H1 (cell line): ENCODE measurements around the gene ITPR3.

Experiments
- CBX8 ChIP-seq: fragments of 300-800, 300-1000 bp; sonication (generic); IDR thresholded peaks from 2 replicates; pipeline ENCODE4 v1.7.1; 2016; ENCODE audit warnings: low read depth, low read length, borderline replicate concordance
- CEBPB ChIP-seq: IDR thresholded peaks from 2 replicates; pipeline ENCODE4 v1.6.1; 2012; ENCODE audit warnings: low read depth, low read length
- CHD2 ChIP-seq: IDR thresholded peaks from 2 replicates; pipeline ENCODE4 v1.6.1; 2012; ENCODE audit warnings: low read length, improper control_type of control experiment
- CREB1 ChIP-seq: IDR thresholded peaks from 2 replicates; pipeline ENCODE4 v1.6.1; 2012; ENCODE audit warnings: inconsistent platforms
- CTCF ChIP-seq, 3 experiments: IDR thresholded peaks; 1 replicate in 2 of 3; 2 replicates in 1 of 3; pipeline versions ENCODE4 v1.5.1 to v1.6.1; 2011; ENCODE audit warnings: low read length in 3 of 3, mild to moderate bottlenecking in 3 of 3, inconsistent platforms in 2 of 3, low read depth in 1 of 3, moderate library complexity in 1 of 3; ENCODE audit not compliant: insufficient read depth in 1 of 3; ENCODE audit errors: control extremely low read depth in 1 of 3
- POLR2A ChIP-seq, 2 experiments: IDR thresholded peaks; 1 replicate in 1 of 2; 2 replicates in 1 of 2; pipeline ENCODE4 v1.6.1; 2011; ENCODE audit warnings: low read depth in 2 of 2, low read length in 2 of 2, mild to moderate bottlenecking in 2 of 2; ENCODE audit errors: control extremely low read depth in 1 of 2
- POLR2AphosphoS5 ChIP-seq: IDR thresholded peaks from 2 replicates; pipeline ENCODE4 v1.6.1; 2011; ENCODE audit warnings: low read depth, low read length
- RAD21 ChIP-seq, 2 experiments: IDR thresholded peaks in 1 of 2; conservative IDR thresholded peaks in 1 of 2; 2 replicates each; pipeline ENCODE4 v1.6.1; 2011; ENCODE audit warnings: low read depth in 2 of 2, low read length in 2 of 2, improper control_type of control experiment in 1 of 2, inconsistent platforms in 1 of 2, mild to moderate bottlenecking in 1 of 2, moderate library complexity in 1 of 2
- RBBP5 ChIP-seq: IDR thresholded peaks from 2 replicates; pipeline ENCODE4 v1.7.1; 2012; ENCODE audit warnings: low read depth, mild to moderate bottlenecking, inconsistent platforms, low read length, moderate library complexity, borderline replicate concordance
- SUZ12 ChIP-seq: fragments of 200-600 bp; sonication (generic); IDR thresholded peaks from 2 replicates; pipeline ENCODE4 v1.6.1; 2012; ENCODE audit warnings: mild to moderate bottlenecking, inconsistent platforms, low read length, moderate library complexity, mixed read lengths
- TAF1 ChIP-seq: IDR thresholded peaks from 2 replicates; pipeline ENCODE4 v1.6.1; 2011; ENCODE audit warnings: mild to moderate bottlenecking, low read depth, low read length
- ZNF274 ChIP-seq: IDR thresholded peaks from 2 replicates; pipeline ENCODE4 v1.7.0; 2012; ENCODE audit warnings: low read length, borderline replicate concordance; ENCODE audit errors: extremely low read depth
- TF ChIP-seq, protein P1 (sequence below): IDR thresholded peaks from 2 replicates; pipeline ENCODE4 v1.6.1; 2012; ENCODE audit warnings: inconsistent platforms

DNA sequence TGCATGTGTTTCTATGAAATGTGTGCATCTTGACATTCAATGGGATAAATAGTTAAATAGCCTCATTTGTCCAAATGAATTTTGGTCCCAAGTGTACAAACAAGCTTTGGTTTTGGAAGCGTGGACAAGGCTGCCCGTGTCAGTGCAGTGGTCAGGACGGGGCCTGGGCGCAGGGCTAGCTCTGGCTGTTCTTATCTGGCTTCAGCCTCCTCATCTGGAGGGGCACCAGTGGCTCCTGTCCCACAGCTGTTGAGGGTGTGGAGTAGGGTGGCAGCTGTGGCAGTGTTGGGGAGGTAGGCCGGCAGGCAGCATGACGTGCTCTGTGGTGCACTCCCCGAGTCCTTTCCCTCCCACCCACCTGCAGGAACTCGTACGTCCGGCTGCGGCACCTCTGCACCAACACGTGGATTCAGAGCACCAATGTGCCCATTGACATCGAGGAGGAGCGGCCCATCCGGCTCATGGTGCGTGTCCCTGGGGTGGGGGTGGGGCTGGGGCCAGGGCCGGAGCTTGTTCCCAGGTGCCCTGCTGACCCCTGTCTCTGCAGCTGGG, 43.5 kb downstream of the ITPR3 start:
- TF ChIP-seq TAF1 (no peak), CEBPB (no peak), CREB1 (no peak), CTCF (IDR thresholded peaks at IDR 0.05; ENCODE audit: control extremely low read depth in 1 of 3, insufficient read depth in 1 of 3, low read depth in 1 of 3, low read length in 3 of 3) (no peak), CHD2 (no peak), SUZ12 (no peak), POLR2AphosphoS5 (no peak), CBX8 (no peak), POLR2A (IDR thresholded peaks at IDR 0.05; ENCODE audit: control extremely low read depth in 1 of 2, low read depth in 2 of 2, low read length in 2 of 2) (no peak), RBBP5 (no peak), RAD21 (IDR thresholded peaks at IDR 0.05 in 1 of 2, conservative IDR thresholded peaks at IDR 0.05 in 1 of 2; ENCODE audit: low read depth in 2 of 2, low read length in 2 of 2) (no peak), ZNF274 (no peak)
- TF ChIP-seq, protein P1, sequence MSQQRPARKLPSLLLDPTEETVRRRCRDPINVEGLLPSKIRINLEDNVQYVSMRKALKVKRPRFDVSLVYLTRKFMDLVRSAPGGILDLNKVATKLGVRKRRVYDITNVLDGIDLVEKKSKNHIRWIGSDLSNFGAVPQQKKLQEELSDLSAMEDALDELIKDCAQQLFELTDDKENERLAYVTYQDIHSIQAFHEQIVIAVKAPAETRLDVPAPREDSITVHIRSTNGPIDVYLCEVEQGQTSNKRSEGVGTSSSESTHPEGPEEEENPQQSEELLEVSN: no peak
